ENCODE results near the gene DNAI2.

GRCh38 chr17:74345433-74346241, 71.6 kb downstream of the DNAI2 start:
- TF ChIP-seq OSR1 (CRISPR knock-in tag; IDR thresholded peaks at IDR 0.05) (no peak), PPARA (CRISPR knock-in tag; IDR thresholded peaks at IDR 0.05; ENCODE audit: borderline replicate concordance) (no peak), TCF4 (CRISPR knock-in tag; IDR thresholded peaks at IDR 0.05; ENCODE audit: borderline replicate concordance) (no peak), CREB5 (CRISPR knock-in tag; IDR thresholded peaks at IDR 0.05; ENCODE audit: low read depth) (no peak), ZFP3 (CRISPR knock-in tag; IDR thresholded peaks at IDR 0.05) (no peak), BACH2 (CRISPR knock-in tag; IDR thresholded peaks at IDR 0.05; ENCODE audit: borderline replicate concordance) (no peak), ESRRG (CRISPR knock-in tag; IDR thresholded peaks at IDR 0.05) (no peak), ZC3H10 (CRISPR knock-in tag; IDR thresholded peaks at IDR 0.05) (no peak), PATZ1 (CRISPR knock-in tag; IDR thresholded peaks at IDR 0.05; ENCODE audit: borderline replicate concordance) (no peak), ZNF70 (CRISPR knock-in tag; IDR thresholded peaks at IDR 0.05) (no peak), ISL1 (CRISPR knock-in tag; IDR thresholded peaks at IDR 0.05) (no peak), RARB (CRISPR knock-in tag; IDR thresholded peaks at IDR 0.05) (no peak)
- TF ChIP-seq, protein P1, sequence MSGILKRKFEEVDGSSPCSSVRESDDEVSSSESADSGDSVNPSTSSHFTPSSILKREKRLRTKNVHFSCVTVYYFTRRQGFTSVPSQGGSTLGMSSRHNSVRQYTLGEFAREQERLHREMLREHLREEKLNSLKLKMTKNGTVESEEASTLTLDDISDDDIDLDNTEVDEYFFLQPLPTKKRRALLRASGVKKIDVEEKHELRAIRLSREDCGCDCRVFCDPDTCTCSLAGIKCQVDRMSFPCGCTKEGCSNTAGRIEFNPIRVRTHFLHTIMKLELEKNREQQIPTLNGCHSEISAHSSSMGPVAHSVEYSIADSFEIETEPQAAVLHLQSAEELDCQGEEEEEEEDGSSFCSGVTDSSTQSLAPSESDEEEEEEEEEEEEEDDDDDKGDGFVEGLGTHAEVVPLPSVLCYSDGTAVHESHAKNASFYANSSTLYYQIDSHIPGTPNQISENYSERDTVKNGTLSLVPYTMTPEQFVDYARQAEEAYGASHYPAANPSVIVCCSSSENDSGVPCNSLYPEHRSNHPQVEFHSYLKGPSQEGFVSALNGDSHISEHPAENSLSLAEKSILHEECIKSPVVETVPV (CRISPR knock-in tag; IDR thresholded peaks at IDR 0.05), result no peak

All from SK-N-SH treated with all-trans-retinoic acid at 6 μM for 48 hours (cell line).